ENCODE data around the gene CREB1.

CREB1 gene

DNA sequence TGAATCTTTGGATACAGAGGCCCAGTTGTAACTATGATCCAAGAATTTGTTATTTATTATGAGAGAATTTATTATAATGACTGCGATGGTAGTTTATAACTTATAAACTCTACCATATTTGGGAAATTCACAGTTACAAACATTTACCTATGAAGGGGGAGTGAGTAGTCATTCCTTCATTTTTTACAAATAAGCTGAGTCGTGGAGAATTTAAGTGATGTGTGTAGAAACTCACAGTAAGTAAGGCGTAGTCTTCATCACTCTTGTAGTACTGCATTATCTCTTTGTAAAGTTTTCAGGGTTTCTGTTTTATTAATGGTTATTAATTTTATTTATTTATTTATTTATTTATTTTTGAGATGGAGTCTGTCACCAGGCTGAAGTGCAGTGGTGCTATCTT is 13.5 kb downstream of the CREB1 start:
- no peak for TF ChIP-seq CTCF (conservative IDR thresholded peaks at IDR 0.05)
- H3K27ac ChIP-seq = no peak overlapping the region

DNA sequence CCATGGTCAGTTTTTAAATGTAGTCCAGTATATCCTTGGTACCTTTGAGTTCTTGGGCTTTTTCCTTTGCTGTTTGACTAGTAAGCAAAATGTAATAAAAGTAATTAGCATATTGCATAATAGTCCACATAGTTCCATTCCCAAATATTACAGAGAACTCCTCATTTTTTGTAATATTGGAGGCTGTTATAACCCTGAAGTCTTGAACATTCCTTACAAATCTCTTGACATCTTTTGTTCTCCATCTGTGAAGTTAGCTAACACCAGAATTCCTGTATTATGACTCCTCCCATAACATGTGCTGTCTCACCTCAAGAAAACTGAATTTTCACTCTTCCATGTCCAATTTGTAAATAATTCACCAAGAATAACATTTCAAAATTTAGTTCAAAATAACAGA is 17.1 kb downstream of the CREB1 start:
- no peak overlapping the region for H3K27ac ChIP-seq
- TF ChIP-seq CTCF (conservative IDR thresholded peaks at IDR 0.05) = no peak

DNA sequence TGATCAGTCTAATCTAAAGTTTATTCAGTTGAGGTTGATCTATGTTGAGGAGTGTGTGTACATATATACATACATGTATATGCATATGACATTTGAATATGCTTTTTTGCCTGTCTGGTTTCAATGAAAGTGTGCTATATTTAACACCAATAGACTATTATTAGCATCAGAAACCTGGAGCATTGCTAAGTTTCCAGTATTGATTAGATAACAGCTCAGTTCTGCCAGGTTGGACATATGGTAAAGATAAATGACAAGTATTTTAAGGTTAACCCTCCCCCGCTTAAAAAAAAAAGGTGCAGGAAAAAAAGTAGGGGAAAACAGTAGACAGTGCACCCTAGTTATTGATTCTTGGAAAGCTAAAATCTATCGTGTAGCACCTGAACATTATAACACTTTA is 19.4 kb downstream of the CREB1 start:
- TF ChIP-seq CTCF (conservative IDR thresholded peaks at IDR 0.05) = no peak
- H3K27ac ChIP-seq = no peak overlapping the region

DNA sequence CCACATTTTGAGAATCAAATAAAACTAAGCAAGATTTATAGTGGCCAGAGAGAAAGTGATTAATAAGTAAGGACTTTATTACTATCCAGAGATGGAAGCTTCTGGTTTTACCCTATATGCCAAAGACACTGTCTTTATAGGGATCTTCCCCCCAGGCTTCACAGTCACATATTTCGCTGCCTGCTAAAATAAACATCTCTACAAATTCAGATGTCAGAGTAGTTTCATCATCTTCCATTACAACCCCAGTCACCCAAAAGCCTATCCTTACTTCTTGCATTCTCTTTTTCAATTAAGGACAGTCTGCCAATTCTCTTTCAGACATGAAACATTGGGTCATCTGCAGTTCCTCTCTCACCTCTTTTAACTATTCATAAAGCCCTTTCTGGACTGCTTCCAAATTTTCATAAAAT is 28.3 kb downstream of the CREB1 start:
- no peak overlapping the region for H3K27ac ChIP-seq
- no peak for TF ChIP-seq CTCF (conservative IDR thresholded peaks at IDR 0.05)

DNA sequence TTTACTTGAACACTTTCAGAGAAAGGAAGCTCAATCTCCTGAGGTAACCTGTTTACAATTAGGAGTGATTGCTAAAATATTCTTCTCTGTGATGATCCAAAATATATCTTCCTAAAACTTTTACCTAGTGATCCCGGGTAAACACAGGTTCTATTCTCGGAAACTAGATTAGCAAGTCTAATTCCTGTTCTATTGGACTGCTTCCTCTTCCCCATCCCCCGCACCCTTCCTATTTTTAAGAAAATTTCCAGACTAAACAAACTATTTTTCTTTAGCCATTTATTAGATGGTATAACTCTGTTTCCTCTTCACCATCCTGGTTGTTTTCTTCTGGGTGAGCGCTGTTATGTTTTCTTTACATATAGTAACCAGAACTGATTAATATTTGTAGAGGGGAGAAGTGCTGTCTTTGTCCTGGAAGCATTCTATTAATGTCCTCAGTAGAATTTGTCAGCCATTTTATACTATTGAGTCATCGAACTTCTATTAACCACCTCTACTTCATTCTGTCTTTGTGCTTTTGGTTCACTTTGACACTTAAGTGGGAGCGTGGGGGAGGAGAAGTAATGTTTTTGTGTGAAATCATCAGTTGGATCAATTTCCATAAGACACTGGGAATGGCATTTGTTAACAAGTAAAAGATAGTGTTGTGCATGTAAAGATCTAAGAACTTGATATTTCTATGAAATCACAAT is 31.8 kb downstream of the CREB1 start:
- TF ChIP-seq CTCF (conservative IDR thresholded peaks at IDR 0.05) = no peak
- H3K27ac ChIP-seq = no peak overlapping the region

DNA sequence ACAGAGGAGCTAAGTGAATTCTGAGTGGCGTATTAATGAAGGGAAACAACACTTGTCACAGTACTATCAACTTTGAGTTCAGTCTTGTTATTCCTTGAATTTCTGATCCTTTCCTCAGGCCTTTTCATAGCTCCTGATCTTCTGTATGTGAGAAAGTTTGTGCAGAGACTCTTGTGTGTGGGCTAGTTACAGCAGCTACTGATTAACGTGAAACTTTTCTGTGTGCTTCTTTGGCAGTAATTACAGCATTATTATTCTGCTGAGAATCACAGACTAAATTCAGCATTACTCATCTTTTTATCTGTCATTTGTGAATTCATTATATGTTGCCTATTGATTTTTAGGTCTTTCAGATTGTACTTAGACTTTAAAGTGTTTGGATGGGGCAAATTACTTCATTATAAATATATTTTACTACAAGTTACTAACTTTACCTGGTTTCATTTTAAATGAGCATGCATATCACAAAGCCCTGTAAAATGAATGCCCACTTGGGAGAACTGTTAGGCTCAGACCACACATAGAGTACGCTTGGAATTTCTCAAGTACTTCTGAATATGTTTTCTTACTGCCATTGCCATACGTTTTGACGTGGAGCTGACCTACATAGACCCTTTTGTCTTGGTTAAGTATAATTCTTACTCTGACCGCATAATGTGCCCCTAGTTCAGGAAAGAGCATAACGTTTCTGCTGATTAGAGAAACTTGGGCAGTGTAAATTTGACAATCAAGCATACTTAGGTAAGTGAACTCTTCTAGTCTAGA is 36.2 kb downstream of the CREB1 start:
- no peak for TF ChIP-seq CTCF (conservative IDR thresholded peaks at IDR 0.05)
- no peak overlapping the region for H3K27ac ChIP-seq

DNA sequence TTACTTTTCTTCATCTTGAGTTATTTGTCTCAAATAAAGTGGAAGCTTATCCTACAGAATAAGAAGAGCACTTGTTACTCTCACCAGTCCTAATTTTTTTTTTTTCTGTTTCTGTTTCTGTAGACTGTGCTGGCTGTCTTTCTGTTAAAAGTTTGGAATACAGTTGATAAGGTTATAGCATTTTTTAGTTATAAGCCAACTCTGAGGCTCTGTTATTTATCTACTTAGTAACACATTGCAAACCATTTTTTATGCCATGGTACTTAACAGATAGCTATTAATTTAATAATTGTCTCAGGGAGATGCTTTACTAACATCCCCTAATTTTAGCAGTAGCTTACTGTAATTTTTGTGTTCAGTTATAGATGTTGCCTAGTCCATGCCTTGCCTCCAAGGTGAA is 37.9 kb downstream of the CREB1 start:
- no peak for TF ChIP-seq CTCF (conservative IDR thresholded peaks at IDR 0.05)
- H3K27ac ChIP-seq = no peak overlapping the region

Measured in VCaP (cell line).